ENCODE data around the gene FUT8.
"Not testable (repeated sequence)": the region's sequence is repeated elsewhere in the genome, so short reads cannot be mapped to it uniquely, and the experiment has no call there.

The FUT8 gene

DNA sequence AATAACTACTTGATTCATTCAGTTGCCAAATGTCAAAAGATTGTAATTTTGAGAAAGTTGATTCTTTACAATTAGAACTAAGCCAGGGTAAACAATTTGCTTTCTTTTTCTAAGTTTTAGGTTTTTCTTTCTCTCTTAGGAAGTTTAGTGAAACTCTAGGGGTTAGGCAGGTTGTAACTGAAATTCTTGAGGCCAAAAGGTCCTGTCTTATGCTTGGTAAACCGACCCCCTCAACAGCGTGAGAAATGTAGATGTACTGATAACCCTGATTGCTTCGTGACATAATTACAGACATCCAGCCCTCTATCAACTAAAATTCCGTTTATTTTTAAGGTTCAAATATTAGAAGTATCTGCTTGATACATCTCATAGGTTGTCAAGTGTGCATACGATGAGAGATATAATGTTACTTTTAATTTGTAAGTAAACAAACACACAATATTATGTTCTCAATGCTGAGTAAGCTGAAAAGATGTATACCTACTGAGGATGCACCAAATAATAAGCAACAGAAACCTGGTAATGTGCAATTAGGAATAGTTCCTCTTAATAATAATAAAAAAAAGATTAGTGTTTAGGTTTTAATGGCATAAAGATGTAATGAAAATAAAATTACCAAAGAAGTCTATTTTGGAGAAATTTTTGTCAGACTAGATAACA, 7.2 kb downstream of the FUT8 start:
- DNase-seq, result no peak

DNA sequence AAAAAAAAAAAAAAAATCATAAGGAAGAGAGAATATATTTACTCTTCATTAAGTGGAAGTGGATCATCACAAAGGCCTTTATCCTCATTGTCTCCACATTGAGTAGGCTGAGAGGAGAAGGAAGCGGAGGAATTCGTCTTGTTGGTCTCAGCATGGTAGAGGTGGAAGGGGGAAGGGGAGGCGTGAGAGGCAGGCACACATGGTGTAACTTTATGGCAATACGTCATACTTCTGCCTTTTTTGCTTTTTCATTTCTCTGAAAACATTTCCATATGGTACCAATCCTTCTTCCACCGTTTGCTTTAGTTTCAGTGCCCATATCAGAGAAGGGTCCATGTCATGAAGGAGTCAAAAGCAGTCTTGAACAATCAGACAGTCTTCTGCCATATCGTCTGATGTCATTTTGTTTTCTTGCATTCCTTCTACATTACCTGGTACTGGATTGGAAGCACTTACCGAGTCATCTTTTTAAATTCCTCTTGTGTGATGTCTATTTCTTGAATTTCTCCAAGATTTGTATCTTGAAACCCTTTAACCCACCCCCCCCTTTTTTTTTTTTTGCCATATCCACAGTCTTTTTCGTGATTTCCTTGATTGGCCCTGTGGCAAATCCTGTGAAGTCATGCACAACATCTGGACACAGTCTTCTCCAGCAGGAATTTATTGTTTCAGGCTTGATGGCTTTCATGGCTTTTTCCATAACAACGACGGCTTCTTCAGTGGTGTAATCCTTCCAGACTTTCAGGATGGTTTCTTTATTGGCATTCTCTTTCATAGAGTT, 8.9 kb downstream of the FUT8 start:
- DNase-seq, result no peak

DNA sequence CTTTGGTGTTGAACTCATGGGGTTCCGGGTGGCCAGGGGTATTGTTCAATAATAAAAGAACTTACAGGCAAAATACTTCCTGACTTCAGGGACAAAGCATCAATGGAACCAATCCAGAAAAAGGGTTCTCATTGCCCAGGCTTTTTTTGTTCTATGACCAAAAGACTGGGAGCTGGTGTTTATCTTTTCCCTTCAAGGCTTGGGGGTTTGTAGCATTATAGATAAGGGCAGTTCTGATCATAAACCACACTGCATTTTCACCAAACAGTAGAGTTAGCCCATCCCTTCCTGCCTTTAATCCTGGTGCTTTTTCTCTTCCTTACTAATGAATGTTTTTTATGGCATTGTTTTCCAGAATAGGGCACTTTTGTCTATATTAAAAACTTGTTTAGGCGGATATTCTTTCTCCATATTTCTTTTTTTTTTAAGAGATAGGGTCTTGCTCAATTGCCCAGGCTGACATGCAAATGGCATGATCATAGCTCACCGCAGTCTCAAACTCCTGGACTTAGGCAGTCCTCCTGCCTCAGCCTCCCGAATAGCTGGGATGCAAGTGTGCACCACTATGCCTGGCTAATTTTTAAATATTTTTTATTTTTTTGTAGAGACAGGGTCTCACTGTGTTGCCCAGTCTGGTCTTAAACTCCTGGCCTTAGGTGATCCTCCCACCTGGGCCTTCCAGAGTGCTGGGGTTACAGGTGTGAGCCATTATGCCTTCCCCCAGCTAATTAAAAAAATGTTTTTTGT, 9.7 kb downstream of the FUT8 start:
- DNase-seq, result no peak

DNA sequence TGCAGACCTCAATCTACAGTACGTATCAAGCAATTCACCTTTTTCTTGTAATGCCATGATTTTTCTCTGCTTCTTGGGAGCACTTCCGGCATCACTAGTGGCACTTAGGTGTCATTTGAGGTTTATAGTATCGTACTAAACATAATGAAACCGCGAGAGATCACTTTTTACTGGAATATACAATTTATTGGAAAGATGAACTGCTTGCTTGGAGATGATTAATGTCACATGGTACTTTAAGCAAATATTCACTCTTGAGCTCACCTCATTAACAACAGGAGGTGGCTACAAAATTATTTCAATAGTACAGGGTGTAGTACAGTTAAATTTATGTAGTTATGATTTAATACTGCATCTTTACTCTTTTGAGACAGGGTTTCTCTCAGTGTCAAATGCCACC, 11.5 kb downstream of the FUT8 start:
- DNase-seq, result peak; percentile 11

DNA sequence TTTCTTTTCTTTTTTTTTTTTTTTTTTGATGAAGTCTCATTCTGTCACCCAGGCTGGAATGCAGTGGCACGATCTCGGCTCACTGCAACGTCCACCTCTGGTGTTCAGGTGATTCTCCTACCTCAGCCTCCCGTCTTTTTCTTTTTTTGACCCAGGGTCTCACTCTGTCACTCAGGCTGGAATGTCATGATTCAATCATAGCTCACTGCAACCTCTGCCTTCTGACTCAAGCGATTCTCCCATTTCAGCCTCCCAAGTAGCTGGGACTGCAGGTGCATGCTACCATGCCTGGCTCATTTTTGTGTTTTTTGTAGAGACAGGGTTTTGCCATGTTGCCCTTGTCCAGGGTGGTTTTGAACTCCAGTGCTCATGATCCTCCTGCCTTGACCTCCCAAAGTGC, 12.0 kb downstream of the FUT8 start:
- DNase-seq, result no peak

DNA sequence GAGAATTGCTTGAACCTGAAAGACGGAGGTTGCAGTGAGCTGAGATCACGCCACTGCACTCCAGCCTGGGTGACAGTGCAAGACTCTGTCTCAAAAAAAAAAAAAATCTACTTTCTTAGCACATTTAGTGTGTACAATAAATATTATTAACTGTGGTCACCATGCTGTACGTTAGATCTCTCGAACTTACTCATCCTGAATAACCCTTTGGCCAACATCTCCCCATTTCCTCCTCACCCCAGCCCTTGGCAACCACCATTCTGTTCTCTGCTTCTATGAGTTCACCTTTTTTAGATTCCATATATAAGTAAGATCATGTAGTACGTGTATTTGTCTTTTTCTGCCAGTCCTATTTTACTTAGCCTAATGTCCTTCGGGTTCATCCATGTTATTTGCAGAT, 13.4 kb downstream of the FUT8 start:
- peak; percentile 39 for DNase-seq

DNA sequence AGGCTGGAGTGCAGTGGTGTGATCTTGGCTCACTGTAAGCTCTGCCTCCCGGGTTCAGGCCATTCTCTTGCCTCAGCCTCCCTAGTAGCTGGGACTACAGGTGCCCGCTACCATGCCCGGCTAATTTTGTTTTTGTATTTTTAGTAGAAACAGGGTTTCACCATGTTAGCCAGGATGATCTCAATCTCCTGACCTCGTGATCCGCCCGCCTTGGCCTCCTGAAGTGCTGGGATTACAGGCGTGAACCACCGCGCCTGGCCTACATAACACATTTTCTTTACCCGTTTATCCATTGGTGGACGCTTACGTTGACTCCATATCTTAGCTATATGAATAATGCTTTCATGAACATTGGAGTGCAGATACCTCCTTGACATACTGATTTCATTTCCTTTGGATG, 14.4 kb downstream of the FUT8 start:
- DNase-seq, result not testable (repeated sequence)

DNA sequence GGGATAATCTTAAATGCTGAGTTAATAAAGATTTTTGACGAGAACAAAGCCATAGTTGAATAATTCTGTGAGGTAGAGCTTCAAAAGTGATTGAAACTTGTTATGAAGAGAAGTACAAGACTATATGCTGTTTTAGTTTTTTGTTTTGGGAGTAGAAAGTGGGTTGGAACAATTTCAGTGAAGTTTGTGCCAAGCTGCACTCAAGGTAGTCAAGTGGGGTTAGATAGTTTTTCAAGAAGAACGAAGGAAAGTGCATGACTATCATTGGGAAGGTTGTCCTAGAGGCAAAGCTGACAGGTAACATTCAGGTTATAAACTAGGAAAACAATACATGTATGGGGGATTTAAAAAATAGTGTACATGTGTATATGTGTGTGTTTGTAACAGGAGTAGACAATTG, 16.2 kb downstream of the FUT8 start:
- DNase-seq, result no peak

DNA sequence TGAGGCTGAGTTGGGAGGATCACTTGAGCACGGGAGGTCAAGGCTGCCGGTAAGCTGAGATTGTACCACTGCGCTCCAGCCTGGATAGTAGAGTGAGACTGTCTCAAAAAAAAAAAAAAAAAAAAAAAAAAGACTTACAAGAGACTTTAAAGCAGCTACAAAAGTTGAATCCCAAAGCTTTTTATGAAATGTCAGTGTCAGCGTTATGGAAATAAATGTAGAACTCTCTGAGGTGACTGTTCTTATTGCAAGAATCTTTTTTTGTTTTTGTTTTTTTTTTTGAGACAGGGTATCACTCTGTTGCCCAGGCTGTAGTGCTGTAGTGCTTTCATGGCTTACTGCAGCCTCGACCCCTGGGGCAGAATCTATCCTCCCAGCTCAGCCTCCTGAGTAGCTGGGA, 17.2 kb downstream of the FUT8 start:
- DNase-seq, result no peak

DNA sequence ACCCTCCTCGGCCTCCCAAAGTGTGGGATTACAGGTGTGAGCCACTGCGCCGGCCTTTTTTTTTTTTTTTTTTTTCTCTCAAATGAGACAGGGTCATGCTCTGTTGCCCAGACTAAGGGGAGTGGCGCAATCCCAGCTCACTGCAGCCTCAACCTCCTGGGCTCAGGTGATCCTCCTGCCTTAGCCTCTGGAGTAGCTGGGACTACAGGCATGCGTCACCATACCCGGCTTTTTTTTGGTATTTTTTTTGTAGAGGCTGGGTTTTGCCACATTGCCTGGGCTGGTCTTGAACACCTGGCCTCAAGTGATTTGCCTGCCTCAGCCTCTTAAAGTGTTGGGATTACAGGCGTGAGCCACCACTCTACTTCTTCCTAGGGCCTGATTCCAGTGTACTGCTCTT, 18.7 kb downstream of the FUT8 start:
- DNase-seq, result no peak

DNA sequence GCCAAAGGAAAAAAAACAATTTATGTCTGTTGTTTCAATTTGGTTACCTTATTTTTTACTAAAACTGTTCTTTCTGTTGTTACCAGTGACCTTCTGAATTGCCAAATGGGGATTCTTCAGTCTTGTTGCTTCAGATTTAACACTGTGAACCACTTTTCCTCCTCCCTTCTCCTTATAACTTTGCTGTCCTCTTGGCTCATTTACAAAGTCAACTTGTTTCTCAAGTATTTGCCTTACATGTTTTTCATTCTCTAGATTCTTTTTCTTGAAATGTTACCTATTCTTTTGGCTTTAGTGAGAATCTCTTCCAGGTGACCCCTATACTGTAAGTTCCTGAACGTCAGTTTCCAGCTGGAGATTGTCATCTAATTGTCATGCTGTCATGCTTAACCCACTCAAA, 19.4 kb downstream of the FUT8 start:
- no peak for DNase-seq

DNA sequence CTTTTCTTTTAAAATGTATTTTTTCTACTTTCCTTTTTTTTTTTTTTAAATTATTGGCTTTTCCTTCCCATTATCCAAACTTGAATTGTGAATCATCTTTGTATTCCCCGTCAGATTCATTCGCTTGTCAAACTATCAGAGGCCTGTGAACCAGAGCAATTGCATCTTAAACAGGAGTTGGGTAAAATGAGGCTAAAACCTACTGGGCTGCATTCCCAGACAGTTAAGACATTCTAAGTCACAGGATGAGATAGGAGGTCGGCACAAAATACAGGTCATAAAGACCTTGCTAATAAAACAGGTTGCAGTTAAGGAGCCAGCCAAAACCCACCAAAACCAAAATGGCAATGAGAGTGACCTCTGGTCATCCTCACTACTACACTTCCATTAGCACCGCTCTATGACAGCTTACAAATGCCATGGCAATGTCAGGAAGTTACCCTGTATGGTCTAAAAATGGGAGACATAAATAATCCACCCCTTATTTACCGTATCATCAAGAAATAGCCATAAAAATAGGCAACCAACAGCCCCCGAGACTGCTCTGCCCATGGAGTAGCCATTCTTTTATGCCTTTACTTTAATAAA, 19.9 kb downstream of the FUT8 start:
- DNase-seq, result no peak

DNA sequence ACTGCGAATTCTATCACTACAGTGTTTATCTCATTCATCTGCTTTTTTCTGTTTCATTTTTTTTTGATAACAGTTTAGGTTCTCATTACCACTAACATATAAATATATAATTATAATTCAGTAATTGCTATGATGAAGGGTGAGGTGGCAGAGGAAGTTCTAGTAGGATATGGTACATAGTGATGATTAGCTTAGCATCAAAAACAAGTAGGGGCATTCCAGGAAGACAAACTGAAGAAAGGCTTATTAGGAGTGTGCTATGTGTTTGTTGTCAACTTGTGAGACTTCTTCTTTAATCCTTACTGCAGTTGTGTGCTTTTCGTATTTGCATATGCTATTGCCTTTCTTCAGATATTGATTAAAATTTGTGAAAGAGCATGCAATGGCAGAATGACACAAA, 20.6 kb downstream of the FUT8 start:
- DNase-seq, result peak; percentile 15

DNA sequence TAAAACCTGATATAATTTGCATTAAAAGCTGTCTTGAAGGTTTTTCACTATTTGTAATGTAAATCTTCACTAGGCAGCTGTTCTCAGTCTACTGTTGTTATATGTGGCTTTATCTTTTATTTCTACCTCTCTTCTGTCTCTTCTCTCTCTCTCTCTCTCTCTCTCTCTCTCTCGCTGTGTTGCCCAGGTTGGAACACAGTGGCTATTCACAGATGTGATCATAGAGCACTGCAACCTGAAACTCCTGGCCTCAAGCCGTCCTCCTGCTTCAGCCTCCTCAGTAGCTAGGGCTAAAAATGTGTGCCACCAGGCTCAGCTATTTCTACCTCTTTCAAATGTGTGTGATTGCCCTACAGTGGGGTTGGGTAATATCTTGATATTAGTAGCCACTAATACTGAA, 21.1 kb downstream of the FUT8 start:
- DNase-seq, result no peak

DNA sequence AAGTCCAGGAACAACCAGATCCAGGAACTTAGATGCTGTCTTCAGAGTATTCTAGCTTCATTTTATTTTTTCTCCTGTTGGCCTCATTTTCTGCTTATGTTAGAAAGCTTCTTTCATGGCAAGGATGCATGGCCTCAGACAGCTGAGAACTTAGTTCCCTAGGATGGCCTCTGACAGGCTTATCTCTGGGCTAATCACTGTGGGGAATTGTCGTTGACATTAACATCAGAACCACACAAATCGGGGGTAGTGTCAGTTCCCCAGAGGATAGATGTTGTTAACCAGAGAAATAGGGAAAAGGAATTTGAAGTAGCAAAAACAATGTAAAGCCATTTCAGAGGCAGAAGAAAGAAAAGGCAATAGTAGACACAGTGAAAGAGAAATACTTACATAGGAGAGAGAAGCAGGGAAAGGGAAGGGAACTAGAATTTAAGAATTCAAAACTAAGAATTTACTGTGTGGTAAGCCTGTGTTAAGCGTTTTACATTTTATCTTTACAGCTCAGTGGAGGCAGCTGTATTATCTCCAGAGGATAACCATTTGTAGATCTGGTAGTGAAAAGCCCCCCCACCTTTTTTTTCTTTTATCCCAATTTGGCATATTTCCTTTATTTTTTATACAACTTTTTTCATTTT, 21.8 kb downstream of the FUT8 start:
- no peak for DNase-seq

DNA sequence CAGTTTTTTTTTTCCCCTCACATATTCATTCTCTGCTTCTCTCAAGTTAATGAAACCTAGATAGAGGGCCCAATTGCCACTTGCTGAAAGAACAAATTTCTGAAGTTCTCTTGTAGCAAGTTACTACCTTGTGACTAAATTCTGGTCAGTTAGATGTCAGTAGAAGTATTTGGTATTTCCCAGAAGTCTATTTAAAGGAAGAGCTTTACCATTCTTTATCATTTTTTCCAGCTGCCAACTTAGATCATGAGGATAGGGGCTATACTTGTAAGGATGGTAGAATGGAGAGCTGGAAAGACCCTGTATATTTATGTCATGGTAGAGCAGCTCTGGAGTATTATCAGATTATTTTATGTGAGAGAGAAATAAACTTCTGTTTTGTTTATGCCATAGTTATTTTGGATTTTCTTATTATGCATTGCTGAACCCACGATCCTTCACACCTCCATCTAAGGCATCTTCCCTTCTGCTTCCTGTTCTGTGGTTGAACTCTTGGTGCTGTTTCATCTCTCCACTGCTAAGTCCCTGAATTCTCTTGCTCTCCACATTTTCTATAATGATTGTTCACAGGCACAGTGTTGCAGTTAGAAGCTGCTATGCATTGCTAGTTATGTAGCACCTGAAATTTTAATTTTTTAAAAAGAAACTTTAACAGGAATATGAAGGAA, 25.9 kb downstream of the FUT8 start:
- DNase-seq, result peak; percentile 56

DNA sequence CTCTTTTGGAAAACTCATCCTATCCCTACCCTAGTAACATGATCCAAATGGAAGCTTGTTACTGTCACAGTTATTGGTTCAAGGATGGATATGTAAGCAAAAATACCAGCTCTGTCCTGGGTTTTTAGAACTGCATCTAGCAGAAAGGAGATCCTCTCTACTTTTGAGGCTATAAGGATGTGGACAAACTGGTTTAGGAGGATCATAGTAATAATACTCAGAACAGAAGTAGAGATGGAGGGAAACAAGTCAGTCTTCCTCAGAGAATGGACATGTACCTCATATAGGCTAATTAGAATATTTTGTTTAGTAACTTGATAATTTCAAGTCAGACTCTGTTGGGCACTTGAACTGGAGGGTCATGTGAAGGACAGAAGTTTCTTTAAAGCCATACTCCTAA, 26.6 kb downstream of the FUT8 start:
- peak; percentile 19 for DNase-seq

DNA sequence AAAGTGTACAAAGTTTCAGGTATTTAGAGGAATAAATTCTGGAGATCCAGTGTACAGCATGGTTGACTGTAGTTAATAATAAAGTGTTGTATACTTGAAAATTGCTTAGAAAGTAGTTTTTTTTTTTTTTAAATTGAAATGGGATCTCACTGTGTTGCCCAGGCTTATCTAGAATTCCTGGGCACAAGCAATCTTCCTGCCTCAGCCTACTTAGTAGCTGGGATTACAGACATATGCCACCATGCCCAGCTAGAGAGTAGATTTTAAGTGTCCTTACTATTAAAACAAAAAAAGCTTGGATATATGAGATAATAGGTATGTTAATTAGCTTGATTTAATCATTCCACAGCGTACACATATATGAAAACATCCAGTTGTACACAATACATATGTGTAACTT, 27.7 kb downstream of the FUT8 start:
- DNase-seq, result no peak

DNA sequence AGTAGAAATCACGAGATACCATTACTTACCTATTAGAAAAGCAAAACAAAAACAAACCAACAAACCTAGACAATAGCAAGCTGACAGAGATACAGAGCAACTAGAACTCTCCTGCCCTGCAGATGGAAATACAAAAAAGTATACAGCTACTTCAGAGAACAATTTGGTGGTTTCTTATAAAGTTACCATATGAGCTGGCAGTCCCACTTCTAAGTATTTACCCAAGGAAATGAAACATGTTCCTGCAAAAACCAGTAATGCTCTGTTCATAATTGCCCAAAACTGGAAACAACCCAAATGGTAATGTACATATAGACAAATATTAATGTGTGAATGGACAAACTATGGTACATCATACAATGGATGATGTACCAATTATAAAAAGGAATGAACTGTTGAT, 31.7 kb downstream of the FUT8 start:
- DNase-seq, result peak; percentile 80

DNA sequence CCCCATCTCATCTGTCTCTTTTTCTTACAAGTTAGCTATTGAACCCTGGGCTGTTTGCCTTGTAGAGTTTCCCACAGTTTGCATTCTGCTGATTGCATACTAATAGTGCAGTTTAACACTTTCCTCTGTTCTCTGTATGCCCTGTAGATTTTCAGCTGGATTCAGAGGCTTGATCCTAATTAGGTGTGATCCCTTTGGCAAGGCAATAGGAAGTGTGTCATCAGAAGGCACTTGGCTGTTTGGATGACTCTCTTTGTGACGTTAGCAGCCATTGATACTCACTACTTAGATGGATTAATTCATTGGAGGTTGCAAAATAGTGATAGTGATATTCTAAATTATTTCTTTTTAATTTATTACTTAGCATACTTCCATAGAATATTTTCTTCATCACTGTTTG, 33.6 kb downstream of the FUT8 start:
- DNase-seq, result no peak

DNA sequence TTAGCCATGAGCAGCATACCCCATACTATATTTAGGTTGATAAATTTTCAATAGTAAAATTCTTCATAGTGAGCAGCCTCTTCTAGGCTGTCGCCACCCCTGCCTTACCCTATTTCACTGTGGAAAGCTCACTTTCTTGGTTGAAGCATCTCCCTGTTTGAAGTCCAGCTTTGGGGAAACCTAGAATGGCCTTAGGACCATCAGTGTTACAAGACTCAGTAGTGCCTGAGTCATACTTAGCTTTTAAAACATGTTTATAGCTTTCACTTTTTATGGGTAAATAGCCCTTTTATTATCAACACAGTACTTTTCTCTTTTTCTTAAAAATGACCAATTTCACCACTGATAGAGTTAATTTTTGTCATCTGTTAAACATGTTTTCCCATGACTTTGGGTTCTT, 37.1 kb downstream of the FUT8 start:
- DNase-seq, result no peak

DNA sequence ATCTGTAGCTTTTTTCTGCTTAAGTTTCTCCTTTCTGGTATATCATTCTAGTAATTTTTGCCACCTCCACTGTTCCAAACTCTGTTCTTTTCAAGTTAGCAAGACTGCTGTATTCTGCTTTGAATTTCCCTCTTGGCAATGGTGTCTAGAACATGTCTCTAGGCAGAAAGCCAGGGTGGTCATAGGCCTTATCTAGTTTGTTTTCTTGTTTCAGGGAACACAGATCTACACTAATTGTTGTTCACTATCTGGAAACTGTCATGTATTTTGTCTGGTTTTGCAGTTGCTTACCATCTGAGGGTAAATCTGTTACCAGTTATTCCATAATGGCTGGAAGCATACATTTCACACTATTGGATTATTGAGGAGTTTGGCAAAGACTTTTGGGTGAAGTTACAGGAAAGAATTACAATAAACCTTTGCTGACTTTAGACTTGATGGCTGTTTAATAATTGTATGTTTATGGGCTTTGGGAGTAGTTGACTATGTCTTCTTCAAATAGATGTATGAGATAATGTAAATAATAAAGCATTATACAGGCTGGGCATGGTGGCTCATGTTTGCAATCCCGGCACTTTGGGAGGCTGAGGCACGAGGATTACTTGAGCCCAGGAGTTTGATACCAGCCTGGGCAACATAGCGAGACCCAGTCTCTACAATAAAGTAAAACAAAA, 41.4 kb downstream of the FUT8 start:
- no peak for DNase-seq
